H1 (cell line): ENCODE data around the gene IL17REL. TPM values are rescaled to one million over a fixed set of nuclear protein-coding genes. Genes with fewer than 3 reads are reported as not detected.
A peak's percentile ranks its signal among the peaks of the same experiment; 100 is the strongest.

Source experiments
- CTCF ChIA-PET: fragments of 300-600 bp; sonication (Branson Sonifier 250); formaldehyde crosslinking; loops from one replicate; lab custom pipeline; 2021; ENCODE audit not compliant: partially characterized antibody; lab: Charles Lee
- POLR2A ChIA-PET: fragments of 300-600 bp; sonication (Branson Sonifier 250); formaldehyde crosslinking; loops from one replicate; lab custom pipeline; 2021; ENCODE audit warnings: inconsistent platforms; ENCODE audit not compliant: partially characterized antibody; lab: Charles Lee
- DNase-seq, 2 experiments: peaks; one replicate each; pipeline versions ENCODE4 v3.0.0 to v3.0.0-alpha.2; 2010 to 2022; ENCODE audit warnings: low spot score in 2 of 2, low read depth in 1 of 2, mixed read lengths in 1 of 2
- FAIRE-seq: peaks from 2 replicates; lab custom pipeline; 2011; peaks lifted over from hg19 to GRCh38; lab: Jason Lieb, UNC
- H2AFZ ChIP-seq: 2 replicates; pipeline ENCODE4 v1.8.1; 2012; ENCODE audit warnings: low read length, inconsistent platforms
- H2AK5ac ChIP-seq: 2 replicates; pipeline ENCODE4 v1.6.1; 2013; ENCODE audit warnings: low read depth, low read length
- H2BK120ac ChIP-seq: replicated peaks from 2 replicates; pipeline ENCODE3; 2013; ENCODE audit warnings: low read depth, low read length, inconsistent platforms
- H2BK12ac ChIP-seq: 2 replicates; pipeline ENCODE4 v1.6.1; 2013; ENCODE audit warnings: low read depth, low read length
- H2BK15ac ChIP-seq: 2 replicates; pipeline ENCODE4 v1.6.1; 2013; ENCODE audit warnings: low read length
- H2BK20ac ChIP-seq: 2 replicates; pipeline ENCODE4 v1.6.1; 2013; ENCODE audit warnings: low read length
- H2BK5ac ChIP-seq: 2 replicates; pipeline ENCODE4 v1.6.1; 2013; ENCODE audit warnings: low read depth, low read length
- H3K14ac ChIP-seq: 2 replicates; pipeline ENCODE4 v1.6.1; 2013; ENCODE audit warnings: inconsistent platforms; ENCODE audit not compliant: insufficient read length
- H3K18ac ChIP-seq: 2 replicates; pipeline ENCODE4 v1.6.1; 2013; ENCODE audit warnings: low read length; ENCODE audit errors: extremely low read depth
- H3K23ac ChIP-seq: 2 replicates; pipeline ENCODE4 v1.6.1; 2013; ENCODE audit warnings: inconsistent platforms; ENCODE audit not compliant: insufficient read length
- H3K23me2 ChIP-seq: 2 replicates; pipeline ENCODE4 v1.6.1; 2013; ENCODE audit warnings: low read depth, low read length
- H3K27ac ChIP-seq: 2 replicates; pipeline ENCODE4 v1.6.1; 2011; ENCODE audit warnings: low read depth, low read length, inconsistent platforms
- H3K27me3 ChIP-seq, 4 experiments: replicated peaks in 1 of 4; 1 replicate in 1 of 4; 2 replicates in 3 of 4; pipeline versions ENCODE4 v1.6.1 to v1.8.1; 2011 to 2013; ENCODE audit warnings: low read length in 3 of 4, mild to moderate bottlenecking in 3 of 4, inconsistent platforms in 2 of 4, mixed read lengths in 2 of 4, moderate library complexity in 1 of 4; ENCODE audit not compliant: control insufficient read depth in 3 of 4, insufficient read depth in 3 of 4; ENCODE audit errors: extremely low read depth in 1 of 4
- H3K36me3 ChIP-seq, 4 experiments: 2 replicates each; pipeline versions ENCODE4 v1.6.1 to v1.8.1; 2011 to 2013; ENCODE audit warnings: mild to moderate bottlenecking in 4 of 4, low read length in 3 of 4, moderate library complexity in 2 of 4, control low read depth in 1 of 4, inconsistent platforms in 1 of 4; ENCODE audit not compliant: insufficient read depth in 4 of 4, control insufficient read depth in 2 of 4
- H3K4ac ChIP-seq: replicated peaks from 2 replicates; pipeline ENCODE3; 2013; ENCODE audit warnings: low read length, low read depth, mixed read lengths, inconsistent platforms; ENCODE audit not compliant: insufficient read length
- H3K4me1 ChIP-seq, 4 experiments: replicated peaks in 1 of 4; 1 replicate in 1 of 4; 2 replicates in 3 of 4; pipeline versions ENCODE4 v1.6.1 to v1.8.1; 2011 to 2013; ENCODE audit warnings: low read length in 3 of 4, inconsistent platforms in 2 of 4, mixed read lengths in 1 of 4; ENCODE audit not compliant: insufficient read depth in 4 of 4, control insufficient read depth in 3 of 4
- H3K4me2 ChIP-seq, 2 experiments: 2 replicates each; pipeline versions ENCODE4 v1.6.1 to v1.8.1; 2011 to 2013; ENCODE audit warnings: low read depth in 2 of 2, low read length in 2 of 2, control low read depth in 1 of 2, inconsistent platforms in 1 of 2, mild to moderate bottlenecking in 1 of 2; ENCODE audit not compliant: insufficient read depth in 1 of 2
- H3K4me3 ChIP-seq, 4 experiments: fragments of 200-600, 300-600 bp in 1 of 4; sonication (generic), shearing (Covaris generic), sonication (Bioruptor Twin) in 1 of 4; 2 replicates each; pipeline versions ENCODE4 v1.5.1 to v1.8.1; 2011 to 2016; ENCODE audit warnings: low read length in 4 of 4, low read depth in 3 of 4, control low read depth in 2 of 4, inconsistent platforms in 2 of 4, mild to moderate bottlenecking in 2 of 4, mixed read lengths in 1 of 4, moderate library complexity in 1 of 4; ENCODE audit not compliant: insufficient read depth in 2 of 4; ENCODE audit errors: extremely low read depth in 1 of 4
- H3K56ac ChIP-seq: replicated peaks from 2 replicates; pipeline ENCODE3; 2013; ENCODE audit warnings: low read depth, mild to moderate bottlenecking, mixed read lengths, low read length, inconsistent platforms; ENCODE audit not compliant: insufficient read length
- H3K79me1 ChIP-seq: 2 replicates; pipeline ENCODE4 v1.6.1; 2013; ENCODE audit warnings: low read depth, low read length, control low read depth
- H3K79me2 ChIP-seq, 2 experiments: 2 replicates each; pipeline versions ENCODE4 v1.6.1 to v1.8.1; 2012 to 2013; ENCODE audit warnings: low read length in 2 of 2, mild to moderate bottlenecking in 2 of 2, inconsistent platforms in 1 of 2; ENCODE audit not compliant: insufficient read depth in 2 of 2, control insufficient read depth in 1 of 2
- H3K9ac ChIP-seq, 4 experiments: replicated peaks in 1 of 4; 1 replicate in 1 of 4; 2 replicates in 3 of 4; pipeline versions ENCODE4 v1.6.1 to v1.8.1; 2011 to 2013; ENCODE audit warnings: low read depth in 3 of 4, low read length in 3 of 4, control low read depth in 2 of 4, mild to moderate bottlenecking in 2 of 4, moderate library complexity in 2 of 4, inconsistent platforms in 1 of 4; ENCODE audit errors: extremely low read depth in 1 of 4
- H3K9me3 ChIP-seq, 2 experiments: 2 replicates each; pipeline versions ENCODE4 v1.6.1 to v1.8.1; 2012 to 2013; ENCODE audit warnings: mild to moderate bottlenecking in 2 of 2, moderate library complexity in 2 of 2, control low read depth in 1 of 2, inconsistent platforms in 1 of 2, low read depth in 1 of 2, low read length in 1 of 2, mixed read lengths in 1 of 2; ENCODE audit not compliant: insufficient read depth in 2 of 2
- H4K20me1 ChIP-seq, 2 experiments: replicated peaks in 1 of 2; 2 replicates each; pipeline versions ENCODE3 to v1.8.1; 2011 to 2013; ENCODE audit warnings: inconsistent platforms in 2 of 2, low read length in 2 of 2, mild to moderate bottlenecking in 1 of 2; ENCODE audit not compliant: insufficient read depth in 2 of 2, control insufficient read depth in 1 of 2
- H4K5ac ChIP-seq: 2 replicates; pipeline ENCODE4 v1.6.1; 2013; ENCODE audit warnings: low read length, low read depth, mixed read lengths, inconsistent platforms; ENCODE audit not compliant: insufficient read length
- H4K8ac ChIP-seq: 2 replicates; pipeline ENCODE4 v1.8.0; 2013; ENCODE audit warnings: mild to moderate bottlenecking, moderate library complexity, low read length, inconsistent platforms; ENCODE audit not compliant: insufficient read depth; ENCODE audit errors: extremely low read depth
- H4K91ac ChIP-seq: replicated peaks from 2 replicates; pipeline ENCODE3; 2013; ENCODE audit warnings: low read length, mixed read lengths, inconsistent platforms; ENCODE audit not compliant: insufficient read length
- ATF2 ChIP-seq: IDR thresholded peaks from 2 replicates; pipeline ENCODE4 v1.6.1; 2012; ENCODE audit warnings: low read length, inconsistent platforms
- CBX5 ChIP-seq: fragments of 300-800, 300-1000 bp; sonication (generic); IDR thresholded peaks from 2 replicates; pipeline ENCODE4 v1.7.1; 2016; ENCODE audit warnings: antibody characterized with exemption, low read length, low read depth
- CHD2 ChIP-seq: IDR thresholded peaks from 2 replicates; pipeline ENCODE4 v1.6.1; 2012; ENCODE audit warnings: low read length, improper control_type of control experiment
- CTBP2 ChIP-seq: IDR thresholded peaks from 2 replicates; pipeline ENCODE4 v1.7.0; 2011; ENCODE audit warnings: borderline replicate concordance, mild to moderate bottlenecking, moderate library complexity, mixed read lengths, low read length; ENCODE audit not compliant: insufficient read depth, insufficient read length
- GABPA ChIP-seq: IDR thresholded peaks from 2 replicates; pipeline ENCODE4 v1.6.1; 2011; ENCODE audit warnings: mild to moderate bottlenecking, low read length, moderate library complexity, borderline replicate concordance; ENCODE audit not compliant: insufficient read depth
- HDAC2 ChIP-seq, 2 experiments: fragments of 300-600 bp in 1 of 2; sonication (generic) in 1 of 2; IDR thresholded peaks; 2 replicates each; pipeline ENCODE4 v1.6.1; 2011 to 2012; ENCODE audit warnings: low read depth in 2 of 2, low read length in 2 of 2, mild to moderate bottlenecking in 2 of 2, moderate library complexity in 2 of 2, borderline replicate concordance in 1 of 2, inconsistent platforms in 1 of 2
- POLR2A ChIP-seq, 2 experiments: IDR thresholded peaks; 1 replicate in 1 of 2; 2 replicates in 1 of 2; pipeline ENCODE4 v1.6.1; 2011; ENCODE audit warnings: low read depth in 2 of 2, low read length in 2 of 2, mild to moderate bottlenecking in 2 of 2; ENCODE audit errors: control extremely low read depth in 1 of 2
- SIX5 ChIP-seq: IDR thresholded peaks from 2 replicates; pipeline ENCODE4 v1.6.1; 2011; ENCODE audit warnings: mild to moderate bottlenecking, low read depth, low read length
- SP2 ChIP-seq: IDR thresholded peaks from 2 replicates; pipeline ENCODE4 v1.6.1; 2012; ENCODE audit warnings: mild to moderate bottlenecking, low read length, inconsistent platforms
- TBP ChIP-seq: IDR thresholded peaks from 2 replicates; pipeline ENCODE4 v1.6.1; 2011; ENCODE audit warnings: low read depth, low read length, improper control_type of control experiment
- WGBS, 2 experiments: shearing (Covaris generic) in 1 of 2; methylation state at CpG; one replicate each; pipeline versions ENCODE4 v1.1.6 to v1.1.7; 2013 to 2015; ENCODE audit warnings: low lambda C conversion rate in 2 of 2, mixed read lengths in 2 of 2, inconsistent platforms in 1 of 2, low coverage in 1 of 2, missing lambda C conversion rate in 1 of 2; ENCODE audit not compliant: insufficient replicate concordance in 2 of 2, insufficient coverage in 1 of 2, insufficient read length in 1 of 2; ENCODE audit errors: extremely low coverage in 1 of 2, missing lambda C conversion rate in 1 of 2; 5-methylcytosine and 5-hydroxymethylcytosine counted together
- polyA plus RNA-seq, 7 experiments: library from polyadenylated mRNA; depleted of rRNA in 3 of 7; stranded (reverse) in 5 of 7; unstranded in 2 of 7; fragments of >200 nt in 5 of 7; fragments of 200-250 nt in 2 of 7; gene quantifications; 1 replicate in 5 of 7; 2 replicates in 1 of 7; 4 replicates in 1 of 7; pipeline versions ENCODE4 v1.2.1 to v1.2.3, GENCODE V29; 2011 to 2013; ENCODE audit warnings: missing spikeins in 2 of 7, mixed read lengths in 2 of 7
- total RNA-seq: library from RNA; stranded (reverse); fragmentation: NEBNext Ultra II Directional; extraction: Animal tissue kit (Norgen Biotek cat#: 25700); gene quantifications from 2 replicates; pipeline ENCODE4 v1.2.1, GENCODE V29; 2021

The IL17REL gene
- total and polyA plus RNA-seq, 2 of the 8 experiments (the other 6 are each of a cell fraction or from before 2014, with no cell fraction given) = 0.15 to 0.20 TPM

- Histone ChIP-seq H2BK15ac (no peak overlapping the region), H4K91ac (no peak overlapping the region), H3K56ac (no peak overlapping the region), H3K14ac (no peak overlapping the region), H3K27ac (no peak overlapping the region), H3K4me2 (peak overlapping the region; percentile 26 to 75), H2BK20ac (0 out of 2 replicates have a peak overlapping the region, but pooled peaks have one; percentile 41), H3K36me3 (no peaks in the 10 kb centered on the region), H3K4me1 (peaks cover 0 to 25% (median 16%) of the 10 kb centered on the region in 4 experiments; a peak in 6 of 7 replicates), H3K79me2 (no peaks in the 10 kb centered on the region), H3K9ac (no peak overlapping the region), H3K23me2 (peaks cover 9% of the 10 kb centered on the region; the same call in 1 of the 2 replicates), H3K23ac (no peak overlapping the region), H3K27me3 (peaks cover 21 to 60% (median 44%) of the 10 kb centered on the region in 4 experiments), H3K4ac (no peak overlapping the region), H2AFZ (no peak overlapping the region), H3K79me1 (no peaks in the 10 kb centered on the region; the same call in 1 of the 2 replicates), H2BK5ac (no peak overlapping the region), H3K18ac (no peak overlapping the region), H2BK120ac (no peak overlapping the region), H2BK12ac (no peak overlapping the region; the same call in 1 of the 2 replicates), H4K20me1 (peaks cover 0 to 2% of the 10 kb centered on the region in 2 experiments), H3K9me3 (no peaks in the 10 kb centered on the region), H4K8ac (peak overlapping the region; percentile 28; the same call in 1 of the 2 replicates), H2AK5ac (no peak overlapping the region), H3K4me3 (peak overlapping the region in 1 of 4 experiments; percentile 51; a peak in 2 of 8 replicates), H4K5ac (no peak overlapping the region)
- CTCF ChIA-PET = interaction anchor here (0.9 to 2.3 kb wide), 5 partner anchors 20 to 138 kb away, joined by 3 to 11 read pairs (median 5); no protein-coding TSS in a partner anchor
- FAIRE-seq = no peak
- no peak for DNase-seq
- POLR2A ChIA-PET = no interaction called here
- 55% methylated on average over 15 of the region's 18 CpGs; no CpG with 5 or more reads in 1 of the 2 experiments for WGBS, 2 experiments
- TF ChIP-seq POLR2A (IDR thresholded peaks at IDR 0.05; ENCODE audit: control extremely low read depth in 1 of 2, low read depth in 2 of 2, low read length in 2 of 2) (no peak), CTBP2 (no peak), ATF2 (no peak), SIX5 (no peak), SP2 (no peak), GABPA (no peak), CHD2 (no peak), HDAC2 (IDR thresholded peaks at IDR 0.05; ENCODE audit: borderline replicate concordance in 1 of 2, low read depth in 2 of 2, low read length in 2 of 2) (no peak), TBP (no peak), CBX5 (no peak)
These were observed 936 bp downstream of the IL17REL start for GRCh38 chr22:50011447-50012210.
